ENCODE measurements around the gene CRYAB. TPM values are rescaled to one million over a fixed set of nuclear protein-coding genes. Genes with fewer than 3 reads are reported as not detected.

CRYAB gene, protein sequence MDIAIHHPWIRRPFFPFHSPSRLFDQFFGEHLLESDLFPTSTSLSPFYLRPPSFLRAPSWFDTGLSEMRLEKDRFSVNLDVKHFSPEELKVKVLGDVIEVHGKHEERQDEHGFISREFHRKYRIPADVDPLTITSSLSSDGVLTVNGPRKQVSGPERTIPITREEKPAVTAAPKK
- total RNA-seq, result 2,279 TPM
- long read RNA-seq, transcript CRYAB-203 (2 exons, 915 nt), result minor isoform, 16 of 474 reads
- long read RNA-seq, transcript CRYAB-216 (4 exons, 977 nt), result minor isoform, 30 of 474 reads
- long read RNA-seq, transcript CRYAB-205 (3 exons, 1,017 nt), result major isoform, 381 of 474 reads
- long read RNA-seq, partial matches to known transcripts, result 0 of 474 reads
- long read RNA-seq, other reads (novel, unspliced or antisense), result 45 of 474 reads

GRCh38 chr11:111911563-111912401 is at the start of gene CRYAB:
Gene CRYAB (minus strand): TSS chr11:111911770. CDS start chr11:111911724, 46 bp downstream.
- no peak for DNase-seq (ENCODE audit: low spot score)

DNA sequence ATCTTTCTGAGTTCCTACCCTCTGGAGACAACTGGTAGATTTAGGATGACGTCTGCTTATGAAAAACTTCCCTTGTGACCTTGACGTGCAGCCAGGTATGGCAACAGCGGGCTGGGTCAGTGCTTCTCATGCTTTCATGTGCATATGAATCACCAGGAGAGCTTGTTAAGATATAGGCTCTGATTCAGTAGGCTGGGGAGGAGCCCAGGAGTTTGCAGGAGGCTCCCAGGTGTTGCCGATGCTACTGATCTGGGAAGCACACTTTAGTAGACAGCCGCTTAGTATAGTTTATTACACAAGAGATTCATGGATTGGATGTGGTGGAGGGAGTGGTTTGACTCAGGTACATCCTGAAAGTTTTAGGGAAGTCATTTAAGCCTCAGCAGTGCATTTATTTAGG is 49.3 kb upstream of the CRYAB start:
- no peak for DNase-seq (ENCODE audit: low spot score)

DNA sequence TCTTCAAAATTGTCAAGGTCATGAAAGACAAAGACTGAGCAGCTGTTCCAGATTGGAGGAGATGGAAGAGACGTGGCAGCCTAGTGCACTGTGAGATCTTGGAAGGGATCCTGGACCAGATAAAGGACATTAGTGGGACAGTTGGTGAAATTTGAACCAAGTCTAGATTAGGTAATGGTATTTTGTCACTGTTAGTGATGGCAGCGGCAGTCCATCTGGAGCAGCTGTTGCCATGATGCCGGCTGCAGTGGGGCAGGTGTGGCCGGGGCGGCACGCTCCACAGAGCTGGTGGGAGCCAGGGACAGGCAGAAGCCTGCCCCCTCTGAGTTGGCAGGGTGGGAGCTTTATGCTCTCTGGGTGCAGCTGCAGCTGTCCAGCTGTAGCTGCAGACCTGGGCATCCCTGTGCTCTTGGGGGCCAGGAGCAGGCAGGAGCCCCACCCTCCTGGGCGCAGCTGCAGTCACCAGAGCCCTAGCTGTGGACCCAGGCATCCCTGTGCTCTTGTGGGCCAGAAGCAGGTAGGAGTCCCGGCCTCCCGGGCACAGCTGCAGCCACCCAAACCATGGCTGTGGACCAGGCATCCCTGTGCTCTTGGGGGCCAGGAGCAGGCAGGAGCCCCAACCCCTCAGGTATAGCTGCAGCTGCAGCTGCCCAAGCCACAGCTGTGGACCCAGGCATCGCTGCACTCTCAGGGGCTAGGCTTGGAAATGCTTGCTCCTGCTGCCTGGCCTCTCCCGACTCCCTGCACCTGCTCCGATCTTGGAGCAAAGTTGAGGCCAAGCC is 46.3 kb upstream of the CRYAB start:
- no peak for DNase-seq (ENCODE audit: low spot score)

DNA sequence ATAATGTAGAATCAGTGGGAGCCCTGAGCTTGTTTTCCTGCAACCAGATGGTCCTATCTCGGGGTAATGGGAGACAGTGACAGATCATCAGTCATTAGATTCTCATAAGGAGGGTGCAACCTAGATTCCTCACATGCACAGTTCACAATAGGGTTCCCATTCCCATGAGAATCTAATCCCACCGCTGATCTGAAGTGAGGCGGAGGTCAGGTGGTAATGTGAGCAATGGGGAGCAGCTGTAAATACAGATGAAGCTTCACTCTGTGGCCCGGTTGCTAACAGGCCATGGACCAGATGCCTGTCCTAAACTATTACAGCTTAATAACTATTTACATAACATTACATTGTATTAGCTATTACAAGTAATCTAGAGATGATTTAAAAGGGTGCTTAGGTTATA is 42.6 kb upstream of the CRYAB start:
- no peak for DNase-seq (ENCODE audit: low spot score)

- no peak for DNase-seq (ENCODE audit: low spot score)
Measured at GRCh38 chr11:111951565-111951964, 40.0 kb upstream of the CRYAB start.

DNA sequence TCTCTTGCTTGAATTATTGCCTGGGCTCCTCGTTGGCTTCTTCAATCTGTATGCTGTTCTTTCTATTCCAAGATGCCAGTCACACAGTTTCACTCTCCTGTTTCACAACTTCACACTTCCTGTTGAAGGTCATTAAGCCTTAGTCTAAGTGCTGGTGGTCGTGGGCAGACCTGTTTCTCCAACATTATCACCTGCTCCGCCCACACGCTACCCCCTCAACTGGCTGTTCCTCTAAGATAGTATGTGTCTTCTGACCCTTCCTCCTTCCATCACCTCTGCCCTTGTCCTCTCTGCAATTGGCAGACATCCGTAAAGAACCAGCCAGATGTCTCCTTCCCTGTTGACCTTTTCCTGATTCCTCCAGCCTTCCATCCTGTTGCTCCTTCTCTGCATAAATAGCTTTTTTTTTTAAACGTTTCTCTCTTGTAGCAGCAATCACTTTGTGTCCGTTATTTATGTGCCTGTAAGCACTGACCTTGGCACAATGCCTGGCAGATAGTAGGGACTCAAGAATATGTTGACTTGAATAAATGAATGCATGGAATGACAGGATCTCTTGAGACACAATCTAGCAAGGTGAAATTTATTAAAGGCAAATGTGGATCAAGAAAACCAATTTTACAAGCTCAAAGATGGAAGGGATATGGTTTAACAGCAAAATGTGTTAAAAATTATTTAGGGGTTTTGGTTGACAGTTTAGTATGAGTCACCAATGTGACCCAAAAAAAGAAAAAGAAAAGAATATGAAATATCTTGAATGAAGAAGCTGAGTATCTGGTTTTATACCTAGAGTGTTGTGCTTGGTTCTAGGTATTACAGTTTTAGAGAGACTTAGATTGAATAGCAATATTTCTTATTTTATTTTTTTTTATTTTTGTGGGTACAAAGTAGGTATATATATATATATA is 38.2 kb upstream of the CRYAB start:
- DNase-seq (ENCODE audit: low spot score), result no peak

DNA sequence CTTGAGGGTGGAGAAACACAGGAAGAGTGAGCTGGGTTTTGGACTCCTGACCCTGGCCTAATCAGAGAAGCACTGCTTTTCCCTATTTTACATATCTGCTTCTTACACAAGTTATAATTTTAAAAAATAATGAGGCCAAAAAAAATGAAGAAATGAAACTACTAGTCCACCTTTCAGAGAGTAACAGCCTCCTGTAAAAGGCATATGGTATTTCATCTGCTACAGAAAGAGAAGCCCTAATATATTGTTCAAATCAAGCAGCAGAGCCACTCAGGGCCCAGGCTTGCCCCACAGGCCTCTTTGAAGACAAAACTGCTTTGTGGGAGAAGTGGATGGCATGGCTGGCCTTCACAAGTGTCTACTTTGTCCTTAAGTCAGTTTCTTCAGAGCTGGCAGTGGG is 35.6 kb upstream of the CRYAB start:
- DNase-seq (ENCODE audit: low spot score), result no peak

GRCh38 chr11:111946499-111946898 is 34.9 kb upstream of the CRYAB start:
- DNase-seq (ENCODE audit: low spot score), result no peak

- DNase-seq (ENCODE audit: low spot score), result no peak
Measured at GRCh38 chr11:111945198-111945597, 33.6 kb upstream of the CRYAB start.

- no peak for DNase-seq (ENCODE audit: low spot score)
Measured at GRCh38 chr11:111944651-111945051, 33.1 kb upstream of the CRYAB start.

- DNase-seq (ENCODE audit: low spot score), result no peak
Measured at GRCh38 chr11:111944139-111944538, 32.6 kb upstream of the CRYAB start.

GRCh38 chr11:111942829-111943228 is 31.3 kb upstream of the CRYAB start:
- DNase-seq (ENCODE audit: low spot score), result no peak

DNA sequence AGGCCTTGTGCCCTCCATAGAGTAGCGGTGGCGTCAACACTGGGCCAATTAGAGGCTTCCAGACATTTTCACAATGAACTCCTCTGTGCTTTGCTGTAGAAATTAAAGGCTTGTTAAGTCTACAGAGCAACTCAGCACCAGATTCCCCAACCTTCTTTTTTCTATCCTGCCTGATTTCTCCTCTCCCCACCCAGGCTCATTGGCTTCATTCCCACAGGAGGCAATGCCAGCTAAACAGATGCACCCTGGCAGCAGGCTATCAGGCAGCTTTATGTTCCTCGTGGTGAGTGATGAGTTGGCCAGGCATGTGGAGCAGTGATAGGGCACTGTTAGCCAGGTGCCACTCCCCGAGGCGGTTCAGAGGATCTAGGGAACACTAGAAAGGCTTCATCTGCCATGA is 30.4 kb upstream of the CRYAB start:
- DNase-seq (ENCODE audit: low spot score), result no peak

GRCh38 chr11:111939836-111940604 is 28.4 kb upstream of the CRYAB start:
- no peak for DNase-seq (ENCODE audit: low spot score)

DNA sequence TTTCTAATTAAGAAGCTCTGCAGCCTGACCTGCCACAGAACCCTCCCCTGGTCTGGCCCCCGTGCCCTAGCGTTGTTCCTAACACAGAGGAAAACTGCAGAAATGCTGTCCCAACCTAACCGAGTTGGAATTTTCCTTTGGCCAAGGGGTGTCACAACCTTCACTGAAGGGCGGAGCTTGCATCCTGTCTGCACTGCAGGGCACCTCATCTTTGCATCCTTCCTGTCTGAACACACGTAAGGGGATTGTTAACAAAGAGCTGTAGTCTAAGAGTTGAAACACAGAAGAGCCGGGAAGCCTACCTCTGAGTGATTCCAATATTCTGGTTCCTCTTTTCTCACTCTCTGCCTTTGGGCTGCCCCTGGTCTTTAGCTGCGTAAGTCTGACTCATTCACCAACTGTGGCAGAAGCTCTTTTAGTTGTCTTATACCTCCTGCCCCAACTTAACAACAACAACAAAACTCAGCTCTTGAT is 27.2 kb upstream of the CRYAB start:
- DNase-seq (ENCODE audit: low spot score), result no peak

- DNase-seq (ENCODE audit: low spot score), result no peak
Measured at GRCh38 chr11:111937844-111938243, 26.3 kb upstream of the CRYAB start.

GRCh38 chr11:111937461-111937769 is 25.8 kb upstream of the CRYAB start:
- DNase-seq (ENCODE audit: low spot score), result no peak

- DNase-seq (ENCODE audit: low spot score), result no peak
Measured at GRCh38 chr11:111936040-111936540, 24.5 kb upstream of the CRYAB start.

DNA sequence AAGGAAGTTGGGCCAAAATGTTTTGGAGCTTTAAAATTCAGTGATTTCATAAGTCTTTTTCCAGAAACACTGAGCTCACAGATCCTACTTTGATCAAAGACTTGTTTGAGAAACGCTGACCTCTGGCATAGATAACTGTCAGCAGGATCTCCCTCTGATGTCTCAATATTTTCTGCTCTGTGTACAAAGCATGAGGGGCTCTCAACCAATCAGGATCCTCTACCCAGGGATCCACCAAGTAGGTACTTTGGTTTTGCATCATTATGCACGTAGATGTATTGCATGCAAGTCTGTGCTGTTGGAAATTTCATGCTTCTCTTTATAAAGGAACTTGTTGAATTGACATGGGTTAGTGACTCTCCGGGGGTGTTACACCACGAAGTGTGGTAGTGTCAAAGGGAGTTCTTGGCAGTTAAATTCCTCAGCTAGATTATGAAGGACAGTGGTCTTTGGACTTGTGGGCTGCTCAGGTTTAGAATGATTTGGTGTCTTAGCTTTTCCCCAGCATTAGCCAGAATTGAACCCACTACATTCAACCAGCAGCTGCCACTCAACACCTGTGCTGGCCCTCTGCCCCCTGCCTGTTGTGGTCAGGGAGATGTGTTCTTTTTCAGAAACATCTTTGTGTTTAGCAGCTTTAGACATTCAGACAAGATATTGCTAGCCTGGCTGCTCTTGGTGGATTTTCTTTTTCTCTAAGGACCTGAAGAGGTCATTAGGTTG is 23.9 kb upstream of the CRYAB start:
- no peak for DNase-seq (ENCODE audit: low spot score)

Data from mesenteric fat pad (tissue), 1 donor.